Ecto neural progenitor cell (in vitro differentiated cells): ENCODE results near the gene TFAP2E.

ENCODE experiments used
- DNase-seq: peaks from one replicate; pipeline ENCODE4 v3.0.0-alpha.2; 2018; ENCODE audit warnings: low spot score

The TFAP2E gene

DNA sequence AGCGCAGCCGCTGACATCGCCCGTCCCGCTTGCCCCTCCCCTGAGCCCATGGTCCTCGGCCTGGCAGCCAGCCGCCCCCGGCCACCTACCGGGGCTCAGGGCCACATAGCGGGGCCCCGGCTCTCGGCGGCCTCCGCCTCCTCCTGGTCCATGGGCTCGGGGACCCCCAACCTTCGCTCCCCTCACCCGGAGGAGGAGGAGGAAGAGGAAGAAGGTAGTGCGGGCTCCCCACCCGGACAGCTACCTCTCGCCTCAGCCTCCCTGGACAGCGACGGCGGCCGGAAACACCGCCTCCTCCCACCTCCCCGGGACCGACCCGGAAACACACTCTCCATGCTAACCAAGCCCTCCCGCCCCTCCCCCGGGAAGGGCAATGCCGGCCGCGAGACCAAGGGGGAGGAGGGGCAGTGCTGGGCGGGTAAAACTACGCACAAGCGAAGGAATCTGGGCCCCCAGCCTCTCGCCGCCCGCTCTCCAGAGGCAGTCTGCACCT lies 15.9 kb upstream of the TFAP2E start, which contains the start of gene KIAA0319L:
TSS of gene KIAA0319L (minus strand) at position 286 of the 493 bp plus-strand sequence. CDS start 2,912 bp downstream, outside the sequence.
- no peak for DNase-seq

GRCh38 chr1:35557611-35558373 lies 15.3 kb upstream of the TFAP2E start, which contains the start of gene NCDN:
TSS of gene NCDN (plus strand) at chr1:35557799. CDS start at chr1:35558191, 392 bp downstream.
- peak; percentile 99 for DNase-seq

DNA sequence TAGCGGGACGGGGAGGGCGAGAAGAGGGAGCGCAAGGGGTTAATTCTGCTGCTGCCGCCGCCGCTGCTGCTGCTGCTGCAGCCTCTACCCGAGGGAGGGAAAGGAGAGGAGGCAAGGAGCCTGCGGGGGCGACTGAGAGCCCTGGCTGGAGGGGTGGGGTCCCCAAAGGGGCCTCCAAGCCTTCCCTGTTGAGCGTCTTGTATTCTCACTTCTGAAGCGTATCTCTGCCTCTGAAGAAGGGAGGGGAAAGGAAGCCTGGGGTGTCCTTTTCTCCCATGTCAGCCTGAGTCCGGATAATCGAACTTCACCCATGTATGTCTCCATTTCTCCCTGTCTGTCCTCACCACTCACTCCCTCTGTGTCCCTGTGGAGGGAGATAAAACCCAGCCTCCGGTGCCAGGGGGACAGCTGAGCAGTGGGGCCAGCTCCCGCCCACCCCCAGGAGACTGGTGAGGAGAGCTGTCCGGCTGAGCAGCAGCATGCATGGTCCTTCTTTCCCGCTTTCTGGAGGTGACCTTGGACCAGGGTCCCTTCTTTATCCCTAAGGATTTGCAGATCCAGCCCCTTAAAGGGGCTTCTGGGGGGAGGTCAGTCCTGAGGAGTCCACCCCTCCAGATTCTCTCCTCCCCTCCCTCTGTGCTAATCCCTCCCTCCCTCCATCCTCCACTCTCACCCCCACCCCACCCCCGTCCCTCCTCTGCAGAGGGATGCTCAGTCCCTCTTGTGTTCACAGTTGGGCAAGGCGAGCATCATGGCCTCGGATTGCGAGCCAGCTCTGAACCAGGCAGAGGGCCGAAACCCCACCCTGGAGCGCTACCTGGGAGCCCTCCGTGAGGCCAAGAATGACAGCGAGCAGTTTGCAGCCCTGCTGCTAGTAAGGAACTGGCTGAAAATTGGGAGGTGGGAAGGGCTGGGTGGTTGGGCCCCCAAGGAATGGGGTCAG lies 14.5 kb upstream of the TFAP2E start:
- DNase-seq, result peak; percentile 66

DNA sequence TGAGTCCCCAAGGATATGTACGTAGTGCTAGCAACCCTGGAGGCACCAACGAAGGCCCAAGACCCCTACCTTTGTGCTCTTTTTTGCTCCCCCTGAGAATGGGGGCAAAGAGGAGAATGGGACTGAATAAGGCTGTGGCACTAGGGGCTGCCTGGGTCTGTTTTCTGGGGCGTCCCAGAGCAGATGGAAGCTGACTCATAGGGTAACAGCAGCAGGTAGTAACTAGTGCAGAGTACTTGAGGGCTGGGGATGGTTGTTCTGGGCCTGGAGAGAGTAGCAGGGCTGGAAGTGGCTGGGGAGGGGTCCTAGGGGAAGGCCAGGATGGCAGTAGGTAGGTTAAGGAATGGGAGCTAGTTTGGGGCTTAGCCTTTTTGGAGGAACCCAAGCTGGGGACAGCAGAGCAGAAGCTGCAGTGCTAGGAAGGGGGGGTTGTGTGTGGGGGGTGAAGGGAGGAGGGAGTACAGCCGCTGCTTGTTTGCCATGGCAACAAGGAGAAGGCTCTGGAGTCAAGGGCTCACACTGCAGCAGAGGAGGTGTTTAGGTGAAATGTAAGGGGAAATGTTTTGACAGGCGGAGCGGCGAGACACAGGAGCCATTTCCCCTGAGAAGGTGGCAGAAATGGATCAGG lies 13.7 kb upstream of the TFAP2E start:
- no peak for DNase-seq

- no peak for DNase-seq
Observed at GRCh38 chr1:35560256-35561225, 12.6 kb upstream of the TFAP2E start.

- DNase-seq, result no peak
Observed at GRCh38 chr1:35561297-35561971, 11.7 kb upstream of the TFAP2E start.

GRCh38 chr1:35561972-35562680 lies 11.0 kb upstream of the TFAP2E start:
- no peak for DNase-seq

GRCh38 chr1:35563166-35563565 lies 9.9 kb upstream of the TFAP2E start:
- DNase-seq, result no peak

DNA sequence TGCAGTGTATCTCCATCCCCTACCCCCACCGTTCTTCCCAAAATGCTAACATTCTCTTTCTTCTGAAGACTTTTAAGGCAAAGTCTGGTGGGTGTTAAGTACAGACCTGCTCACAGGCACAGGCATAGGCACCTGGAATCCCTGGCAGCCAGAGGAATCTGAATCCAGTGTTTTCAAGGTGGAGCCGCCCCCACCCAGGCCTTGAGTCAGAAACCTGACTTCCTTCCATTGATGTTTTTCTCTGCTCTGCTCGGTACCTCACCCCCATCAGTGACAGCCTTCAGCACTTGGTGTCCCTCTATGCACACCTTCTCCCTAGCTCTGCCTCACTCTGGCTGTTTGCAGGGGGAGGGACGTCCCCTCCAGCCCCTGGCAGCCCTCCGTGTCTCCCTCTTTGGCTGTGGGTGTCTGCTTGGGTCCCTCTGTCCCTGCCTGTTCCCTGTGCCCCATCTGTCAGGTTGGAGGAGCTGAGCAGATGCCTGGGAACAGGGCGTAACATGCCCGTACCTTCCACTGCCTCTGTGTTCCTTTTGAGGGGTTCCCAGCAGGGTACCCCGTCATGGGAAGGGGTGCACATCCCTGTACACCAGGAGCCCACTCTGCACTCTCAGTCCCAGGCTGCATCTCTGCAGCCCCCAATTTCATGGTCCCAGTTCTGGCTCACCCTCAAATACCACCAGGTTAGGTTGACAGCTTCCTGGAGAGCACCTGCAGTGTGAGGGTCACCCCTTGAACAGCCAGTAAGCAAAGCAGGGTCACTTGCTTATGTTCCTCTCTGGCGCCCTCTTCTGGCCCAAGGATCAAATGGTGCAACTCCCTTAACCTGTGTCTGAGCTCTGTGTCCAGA lies 8.9 kb upstream of the TFAP2E start:
- peak; percentile 83 for DNase-seq

DNA sequence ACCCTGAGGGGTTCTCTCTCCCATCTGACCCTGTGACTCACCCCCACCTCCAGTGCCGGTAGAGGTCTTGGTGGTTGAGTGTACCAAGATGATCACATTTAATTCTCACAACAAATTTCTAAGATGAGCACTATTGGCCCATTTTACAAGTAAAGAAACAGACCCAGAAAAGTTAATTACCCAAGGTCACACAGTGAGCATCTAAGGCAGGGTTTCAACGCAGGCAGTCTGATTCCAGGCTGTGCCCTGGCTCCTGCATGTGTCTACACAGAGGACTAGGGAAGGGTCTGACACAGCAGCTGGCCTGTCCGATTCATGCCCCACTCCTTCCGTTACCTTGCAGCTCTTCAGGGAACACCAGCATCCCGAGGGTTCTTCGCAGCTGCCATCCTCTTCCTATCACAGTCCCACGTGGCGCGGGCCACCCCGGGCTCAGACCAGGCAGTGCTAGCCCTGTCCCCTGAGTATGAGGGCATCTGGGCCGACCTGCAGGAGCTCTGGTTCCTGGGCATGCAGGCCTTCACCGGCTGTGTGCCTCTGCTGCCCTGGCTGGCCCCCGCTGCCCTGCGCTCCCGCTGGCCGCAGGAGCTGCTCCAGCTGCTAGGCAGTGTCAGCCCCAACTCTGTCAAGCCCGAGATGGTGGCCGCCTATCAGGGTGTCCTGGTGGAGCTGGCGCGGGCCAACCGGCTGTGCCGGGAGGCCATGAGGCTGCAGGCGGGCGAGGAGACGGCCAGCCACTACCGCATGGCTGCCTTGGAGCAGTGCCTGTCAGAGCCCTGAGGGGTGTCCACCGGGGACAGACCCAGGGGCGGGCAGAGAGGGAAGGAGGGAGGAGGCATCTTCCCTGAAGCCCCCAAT lies 8.0 kb upstream of the TFAP2E start:
- no peak for DNase-seq

GRCh38 chr1:35565742-35566133 lies 7.4 kb upstream of the TFAP2E start:
- no peak for DNase-seq

DNA sequence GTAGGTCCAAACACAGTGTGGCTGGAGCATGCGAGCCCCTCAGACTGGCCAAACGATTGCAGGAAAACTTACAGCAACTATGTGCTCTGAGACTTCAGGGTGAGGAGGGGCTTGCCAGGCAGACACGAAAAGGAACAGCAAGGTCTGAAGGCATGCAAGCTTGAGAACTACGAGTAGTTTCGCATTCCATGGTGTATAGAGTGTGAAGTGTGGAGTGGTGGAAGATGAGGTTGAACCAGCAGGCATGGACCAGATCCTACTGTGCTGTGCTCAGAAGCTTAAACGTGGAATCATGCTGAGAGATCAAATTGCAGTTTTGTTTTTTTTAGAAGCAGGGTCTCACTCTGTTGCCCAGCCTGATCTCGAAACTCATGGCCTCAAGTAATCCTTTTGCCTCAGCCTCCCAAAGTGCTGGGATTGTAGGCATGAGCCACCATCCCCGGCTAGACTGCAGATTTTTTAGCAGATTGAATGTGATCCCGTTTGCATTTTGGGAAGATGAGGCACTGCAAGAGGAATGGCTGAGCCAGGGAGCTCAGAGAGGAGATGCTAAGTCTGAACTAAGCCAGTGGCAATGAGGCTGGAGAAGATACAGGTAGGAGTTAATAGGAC lies 5.1 kb upstream of the TFAP2E start:
- no peak for DNase-seq

DNA sequence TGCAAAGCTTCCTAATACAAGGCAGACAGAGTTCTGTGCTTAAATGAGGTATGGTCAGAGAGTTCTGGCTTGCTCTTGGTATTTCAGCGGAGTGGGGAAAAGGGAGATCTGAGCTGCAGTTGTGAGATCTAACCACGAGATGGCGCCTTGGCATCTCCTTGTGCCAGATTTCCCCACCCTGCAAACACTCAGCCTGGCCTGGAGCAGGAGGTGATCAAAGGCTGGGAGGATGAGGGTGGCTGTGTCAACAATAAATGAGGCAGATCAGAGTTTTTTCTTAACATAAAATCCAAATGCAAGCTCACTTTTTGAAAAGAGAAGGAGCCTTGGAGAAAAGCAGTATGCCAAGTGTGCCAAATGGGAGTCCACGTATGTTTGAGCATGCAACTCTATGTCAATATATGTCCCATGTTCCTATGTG lies 4.1 kb upstream of the TFAP2E start:
- peak; percentile 83 for DNase-seq

DNA sequence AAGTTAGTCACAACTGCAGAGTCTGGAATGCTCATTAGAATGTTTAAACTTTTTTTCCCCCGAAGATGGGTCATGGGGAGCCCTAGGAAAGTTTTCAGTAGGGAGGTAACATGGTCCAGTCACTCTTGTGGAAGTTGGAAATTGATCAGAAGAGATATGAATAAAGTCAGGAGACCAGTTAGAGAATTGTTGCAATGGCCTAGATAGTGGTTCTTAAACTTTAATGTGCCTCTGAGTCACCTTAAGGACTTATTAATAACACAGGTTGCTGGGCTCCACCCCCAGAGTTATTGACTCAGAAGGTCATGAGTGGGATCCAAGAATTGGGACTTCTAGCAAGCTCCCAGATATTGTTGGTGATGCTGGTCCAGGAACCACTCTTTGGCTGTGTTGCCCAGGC lies 3.2 kb upstream of the TFAP2E start:
- DNase-seq, result no peak

DNA sequence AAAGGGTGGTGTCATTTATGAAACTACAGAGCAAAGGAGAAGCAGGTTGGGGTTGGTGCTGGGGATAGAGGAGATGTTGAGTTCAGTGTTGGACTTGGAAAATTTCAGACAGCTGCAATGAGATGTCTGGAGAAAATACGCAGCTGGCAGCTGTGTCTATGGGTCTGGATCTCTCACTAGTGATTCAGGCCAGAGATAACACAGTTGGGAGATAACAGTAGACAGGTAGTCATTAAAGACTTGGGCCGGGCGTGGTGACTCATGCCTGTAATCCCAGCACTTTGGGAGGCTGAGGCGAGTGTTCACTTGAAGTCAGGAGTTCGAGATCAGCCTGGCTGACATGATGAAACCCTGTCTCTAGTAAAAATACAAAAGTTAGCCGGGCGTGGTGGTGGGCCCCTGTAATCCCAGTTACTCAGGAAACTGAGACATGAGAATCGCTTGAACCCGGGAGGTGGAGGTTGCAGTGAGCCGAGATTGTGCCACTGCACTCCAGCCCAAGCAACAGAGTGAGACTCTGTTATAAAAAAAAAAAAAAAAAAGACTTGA lies 2.5 kb upstream of the TFAP2E start:
- no peak for DNase-seq

DNA sequence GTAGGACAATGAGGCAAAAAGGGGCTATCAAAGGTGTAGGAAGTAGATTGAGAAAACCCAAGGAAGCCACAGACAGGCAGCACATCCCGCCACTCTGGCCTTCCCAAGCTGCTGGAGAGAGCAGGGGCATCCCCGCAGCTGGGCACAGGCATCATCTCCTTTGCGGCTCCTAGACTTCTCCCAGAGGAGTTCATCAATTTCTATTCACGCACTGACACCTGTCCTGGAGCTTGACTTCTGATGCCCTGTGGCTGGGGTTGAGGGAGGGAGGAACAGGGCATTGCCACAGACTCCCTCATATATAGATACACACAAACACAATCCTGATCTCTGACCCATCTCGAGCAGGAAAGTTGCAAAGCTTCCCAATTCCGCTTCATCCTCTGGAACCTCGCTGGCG lies 1.9 kb upstream of the TFAP2E start:
- DNase-seq, result no peak

GRCh38 chr1:35572296-35572695 lies 818 bp upstream of the TFAP2E start:
- no peak for DNase-seq
